Ovary (tissue), 3 donors: Measurements from ENCODE around the gene CHRDL1.

Source experiments
- CTCF ChIP-seq, 3 donors: fragments of 450-650 bp in 2 of 3; fragments of 200-600 bp in 1 of 3; IDR thresholded peaks; one replicate each; pipeline versions ENCODE4 v1.5.1 to v1.8.0; 2016 to 2022; ENCODE audit warnings: antibody characterized with exemption in 3 of 3, mild to moderate bottlenecking in 1 of 3
- POLR2A ChIP-seq: fragments of 450-650 bp; IDR thresholded peaks from one replicate; pipeline ENCODE4 v1.6.1; 2017; ENCODE audit warnings: antibody characterized with exemption, mild to moderate bottlenecking, moderate library complexity
- donor health status: DM: no; HTN: no; CAD: no.

- TF ChIP-seq POLR2A (no peak), CTCF (IDR thresholded peaks at IDR 0.05) (no peak)
These were observed 10.5 kb upstream of the CHRDL1 start for GRCh38 chrX:110806145-110806544.
